Motor neuron (in vitro differentiated cells): ENCODE data around the gene NUAK1. TPM values are rescaled to one million over a fixed set of nuclear protein-coding genes. Genes with fewer than 3 reads are reported as not detected.

Experiments
- ATAC-seq, 8 experiments: fragments of 200-7000 bp; cut with Tn5 transposase; replicated peaks in 6 of 8; 2 replicates each; pipeline ENCODE4 v1.8.0; 2021; ENCODE audit warnings: mild to moderate bottlenecking in 8 of 8, moderate library complexity in 8 of 8
- H3K27ac ChIP-seq, 2 donors: fragments of 250-450 bp; sonication (Bioruptor Pico); 2 replicates each; pipeline ENCODE4 v1.9.0; 2021; ENCODE audit warnings: antibody characterized with exemption in 2 of 2, mild to moderate bottlenecking in 2 of 2, moderate library complexity in 1 of 2
- H3K4me1 ChIP-seq, 2 donors: fragments of 250-450 bp; sonication (Bioruptor Pico); replicated peaks in 1 of 2; 2 replicates each; pipeline ENCODE4 v1.6.1; 2021; ENCODE audit warnings: antibody characterized with exemption in 2 of 2, mild to moderate bottlenecking in 2 of 2, moderate library complexity in 1 of 2
- H3K4me3 ChIP-seq, 5 donors: fragments of 250-450 bp; sonication (Bioruptor Pico); 2 replicates each; pipeline ENCODE4 v1.9.0; 2021; ENCODE audit warnings: antibody characterized with exemption in 5 of 5, mild to moderate bottlenecking in 5 of 5, moderate library complexity in 4 of 5
- WGBS, 10 experiments: fragments of 450-650 bp; shearing (Covaris generic); methylation state at CpG; one replicate each; pipeline ENCODE4 v1.0.0; 2022; 5-methylcytosine and 5-hydroxymethylcytosine counted together
- in situ Hi-C, 9 experiments: fragments of 400-800 bp; cut with MboI; loops; one replicate each; pipeline ENCODE4 v1.15.0; 2021; ENCODE audit warnings: low sequenced_read_pairs in 9 of 9, low pct_unique_long_range_greater_than_20kb in 2 of 9; ENCODE audit not compliant: unreplicated experiment in 9 of 9
- total RNA-seq, 8 experiments: library from RNA; unstranded; fragments of 300-600 nt; gene quantifications; 2 replicates each; pipeline versions ENCODE4 v1.2.3 to v1.2.4, GENCODE V29; 2022

The NUAK1 gene
- total RNA-seq, 8 experiments from 2014 or later, result 2.2 to 46.6 (median 13.4) TPM

GRCh38 chr12:106096376-106096775 is 42.4 kb downstream of the NUAK1 start:
- Histone ChIP-seq H3K27ac (no peak overlapping the region), H3K4me1 (peaks cover 35 to 53% of the 10 kb centered on the region in 2 donors), H3K4me3 (no peak overlapping the region)
- WGBS, 10 experiments, result 22 to 96% (median 65%) methylated on average over 2 to 12 of the region's 12 CpGs; no CpG with 5 or more reads in 1 of the 10 experiments
- in situ Hi-C loops, result no loop called here
- ATAC-seq, result peak in 5 of 8 experiments; percentile 18 to 91 (median 68)

GRCh38 chr12:106094304-106094703 is 44.5 kb downstream of the NUAK1 start:
- H3K27ac ChIP-seq, result no peak overlapping the region
- WGBS, 10 experiments, result 18 to 100% (median 49%) methylated on average over 2 to 5 of the region's 5 CpGs; no CpG with 5 or more reads in 2 of the 10 experiments
- ATAC-seq, result no peak
- in situ Hi-C loops, result no loop called here
- H3K4me1 ChIP-seq, result peaks cover 35 to 52% of the 10 kb centered on the region in 2 donors
- no peak overlapping the region for H3K4me3 ChIP-seq

GRCh38 chr12:106093246-106093645 is 45.5 kb downstream of the NUAK1 start:
- H3K4me3 ChIP-seq, result no peak overlapping the region
- WGBS, 10 experiments, result 40 to 87% (median 61%) methylated on average over 2 to 6 of the region's 6 CpGs; no CpG with 5 or more reads in 1 of the 10 experiments
- in situ Hi-C loops, result no loop called here
- peak in 5 of 8 experiments; percentile 15 to 65 (median 50) for ATAC-seq
- H3K4me1 ChIP-seq, result peaks cover 34 to 42% of the 10 kb centered on the region in 2 donors
- H3K27ac ChIP-seq, result no peak overlapping the region

- 30 to 100% (median 94%) methylated on average over 1 to 6 of the region's 6 CpGs; no CpG with 5 or more reads in 2 of the 10 experiments for WGBS, 10 experiments
- peaks cover 19 to 24% of the 10 kb centered on the region in 2 donors for H3K4me1 ChIP-seq
- no peak overlapping the region for H3K27ac ChIP-seq
- H3K4me3 ChIP-seq, result no peak overlapping the region
- ATAC-seq, result no peak
- in situ Hi-C loops, result no loop called here
These were observed 47.3 kb downstream of the NUAK1 start for GRCh38 chr12:106091446-106091820.

GRCh38 chr12:106090591-106091445 is 47.9 kb downstream of the NUAK1 start:
- in situ Hi-C loops, result no loop called here
- ATAC-seq, result no peak
- Histone ChIP-seq H3K4me1 (peaks cover 19 to 23% of the 10 kb centered on the region in 2 donors), H3K27ac (no peak overlapping the region), H3K4me3 (no peak overlapping the region)
- 0 to 90% (median 83%) methylated on average over 1 to 10 of the region's 10 CpGs; no CpG with 5 or more reads in 2 of the 10 experiments for WGBS, 10 experiments

- no peak overlapping the region for H3K27ac ChIP-seq
- no peak for ATAC-seq
- in situ Hi-C loops, result no loop called here
- WGBS, 10 experiments, result 0 to 100% (median 69%) methylated on average over 1 to 2 of the region's 3 CpGs; no CpG with 5 or more reads in 4 of the 10 experiments
- H3K4me1 ChIP-seq, result peaks cover 23 to 24% of the 10 kb centered on the region in 2 donors
- H3K4me3 ChIP-seq, result no peak overlapping the region
These were observed 48.8 kb downstream of the NUAK1 start for GRCh38 chr12:106089935-106090334.

GRCh38 chr12:106088811-106089485 is 49.8 kb downstream of the NUAK1 start:
- Histone ChIP-seq H3K4me1 (peaks cover 23 to 26% of the 10 kb centered on the region in 2 donors), H3K4me3 (no peak overlapping the region), H3K27ac (no peak overlapping the region)
- WGBS, 10 experiments, result 20 to 98% (median 80%) methylated on average over 1 to 9 of the region's 9 CpGs; no CpG with 5 or more reads in 1 of the 10 experiments
- no peak for ATAC-seq
- in situ Hi-C loops, result no loop called here

- Histone ChIP-seq H3K4me3 (no peak overlapping the region), H3K4me1 (peaks cover 22 to 27% of the 10 kb centered on the region in 2 donors), H3K27ac (no peak overlapping the region)
- ATAC-seq, result no peak
- in situ Hi-C loops, result no loop called here
- 48 to 100% (median 90%) methylated on average over 1 to 4 of the region's 4 CpGs; no CpG with 5 or more reads in 2 of the 10 experiments for WGBS, 10 experiments
These were observed 50.4 kb downstream of the NUAK1 start for GRCh38 chr12:106088246-106088808.

GRCh38 chr12:106086696-106087095 is 52.1 kb downstream of the NUAK1 start:
- no peak overlapping the region for H3K27ac ChIP-seq
- 93 to 100% (median 96%) methylated on average over 1 to 15 of the region's 19 CpGs; no CpG with 5 or more reads in 1 of the 10 experiments for WGBS, 10 experiments
- no peak for ATAC-seq
- H3K4me1 ChIP-seq, result peaks cover 17 to 22% of the 10 kb centered on the region in 2 donors
- in situ Hi-C loops, result no loop called here
- H3K4me3 ChIP-seq, result no peak overlapping the region

GRCh38 chr12:106085213-106085612 is 53.5 kb downstream of the NUAK1 start:
- in situ Hi-C loops, result no loop called here
- Histone ChIP-seq H3K4me1 (peaks cover 25 to 28% of the 10 kb centered on the region in 2 donors), H3K4me3 (no peak overlapping the region), H3K27ac (no peak overlapping the region)
- peak in 2 of 8 experiments; percentile 9 to 26 for ATAC-seq
- WGBS, 10 experiments, result 0 to 96% (median 59%) methylated on average over 1 to 2 of the region's 2 CpGs; no CpG with 5 or more reads in 1 of the 10 experiments

GRCh38 chr12:106084759-106085158 is 54.0 kb downstream of the NUAK1 start:
- no peak for ATAC-seq
- in situ Hi-C loops, result no loop called here
- Histone ChIP-seq H3K4me1 (peaks cover 29 to 32% of the 10 kb centered on the region in 2 donors), H3K27ac (no peak overlapping the region), H3K4me3 (no peak overlapping the region)
- 27 to 92% (median 60%) methylated on average over 1 to 3 of the region's 3 CpGs; no CpG with 5 or more reads in 2 of the 10 experiments for WGBS, 10 experiments

- 0 to 82% (median 14%) methylated on average over 1 to 9 of the region's 10 CpGs; no CpG with 5 or more reads in 1 of the 10 experiments for WGBS, 10 experiments
- in situ Hi-C loops, result no loop called here
- peaks cover 29 to 34% of the 10 kb centered on the region in 2 donors for H3K4me1 ChIP-seq
- peak in 6 of 8 experiments; percentile 12 to 83 (median 70) for ATAC-seq
- peak overlapping the region in 2 of 5 donors; percentile 6 to 11 for H3K4me3 ChIP-seq
- H3K27ac ChIP-seq, result peak overlapping the region; percentile 44 to 82
These were observed 54.6 kb downstream of the NUAK1 start for GRCh38 chr12:106084014-106084671.
